ENCODE data around the gene SYNPO.

- TF ChIP-seq CTCF (conservative IDR thresholded peaks at IDR 0.05 in 1 of 2, IDR thresholded peaks at IDR 0.05 in 1 of 2; ENCODE audit: low read depth in 1 of 2, low read length in 2 of 2) (no peak), EZH2 (IDR thresholded peaks at IDR 0.05; ENCODE audit: low read length, missing control alignments) (no peak)
These were observed 30.5 kb downstream of the SYNPO start for GRCh38 chr5:150670948-150671310.

Measured in fibroblast of lung (primary cell).